ENCODE data around the gene PSMD14.
"Not testable (repeated sequence)": the region's sequence is repeated elsewhere in the genome, so short reads cannot be mapped to it uniquely, and the experiment has no call there.

Gene PSMD14

DNA sequence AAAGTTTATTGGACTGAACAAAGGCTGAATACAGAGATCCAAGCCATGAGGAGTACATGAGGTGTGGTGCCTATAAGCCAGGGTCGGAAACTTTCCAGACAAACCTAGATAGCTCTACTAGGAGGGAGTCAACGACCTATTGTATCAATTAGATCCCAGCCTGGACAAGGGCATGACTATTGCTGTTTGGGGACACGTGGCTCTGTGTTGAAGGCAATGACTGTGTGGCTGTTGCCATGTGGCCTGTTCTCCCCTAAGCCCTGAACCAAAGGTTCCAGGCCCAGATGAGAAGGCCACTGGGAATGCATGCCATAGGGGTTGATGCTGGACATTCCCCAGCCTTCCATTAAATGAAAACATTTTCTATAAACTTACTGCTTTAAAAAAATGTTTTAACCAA is 31.3 kb downstream of the PSMD14 start:
- DNase-seq: not testable (repeated sequence)

DNA sequence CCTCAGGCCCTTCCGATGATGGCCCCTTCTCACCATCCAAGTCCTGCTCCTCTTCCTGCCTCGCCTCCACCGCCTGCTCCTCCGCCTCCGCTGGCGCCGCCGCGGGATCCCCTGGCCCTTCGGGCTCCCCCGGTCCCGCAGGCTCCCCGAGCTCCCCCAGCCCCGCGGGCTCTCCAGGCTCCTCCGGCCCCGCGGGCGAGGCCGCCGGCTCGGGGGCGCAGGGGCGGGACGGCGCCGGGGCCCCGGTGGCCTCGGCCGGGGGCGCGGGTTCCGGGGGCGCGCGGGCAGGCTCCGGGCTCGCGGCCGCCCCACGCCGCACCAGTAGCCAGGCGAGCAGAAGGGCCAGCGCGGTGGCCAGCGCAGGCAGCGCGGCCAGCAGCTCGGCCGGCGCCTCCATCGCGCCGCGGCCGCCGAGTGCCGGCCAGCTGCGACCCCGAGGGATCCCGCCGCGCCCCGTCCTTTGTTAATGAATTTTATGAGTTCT is 32.7 kb downstream of the PSMD14 start:
- not testable (repeated sequence) for DNase-seq

DNA sequence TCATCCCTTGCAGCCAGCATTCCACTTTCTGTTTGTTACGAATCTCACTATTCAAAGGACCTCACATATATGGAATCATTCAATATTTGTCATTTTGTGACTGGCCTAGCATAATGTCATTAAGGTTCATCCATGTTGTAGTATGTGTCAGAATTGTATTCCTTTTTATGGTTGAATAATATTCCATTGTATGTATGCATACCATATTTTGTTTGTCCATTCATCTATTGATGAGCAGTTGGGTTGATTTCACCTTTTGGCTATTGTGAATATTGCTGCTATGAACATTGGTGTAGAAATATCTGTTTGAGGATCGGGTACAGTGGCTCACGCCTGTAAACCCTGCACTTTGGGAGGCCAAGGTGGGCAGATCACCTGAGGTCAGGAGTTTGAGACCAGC is 35.0 kb downstream of the PSMD14 start:
- no peak for DNase-seq

DNA sequence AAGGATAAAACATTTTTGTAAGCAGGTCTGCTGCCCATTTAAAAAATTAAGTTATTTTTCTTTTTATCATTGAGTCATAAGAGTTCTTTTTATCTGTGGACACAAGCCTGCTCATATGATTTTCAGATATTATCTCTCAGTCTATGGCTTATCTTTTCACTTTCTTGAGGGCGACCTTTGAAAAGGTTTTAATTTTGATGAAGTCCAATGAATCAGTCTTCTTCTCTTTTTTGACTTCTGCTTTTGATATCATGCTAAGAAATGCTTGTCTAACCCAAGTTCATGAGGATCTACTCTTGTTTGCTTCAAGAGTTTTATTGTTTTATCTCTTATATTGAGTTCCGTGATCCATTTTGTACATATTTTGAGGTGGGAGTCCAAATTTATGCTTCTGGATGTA is 36.5 kb downstream of the PSMD14 start:
- no peak for DNase-seq

DNA sequence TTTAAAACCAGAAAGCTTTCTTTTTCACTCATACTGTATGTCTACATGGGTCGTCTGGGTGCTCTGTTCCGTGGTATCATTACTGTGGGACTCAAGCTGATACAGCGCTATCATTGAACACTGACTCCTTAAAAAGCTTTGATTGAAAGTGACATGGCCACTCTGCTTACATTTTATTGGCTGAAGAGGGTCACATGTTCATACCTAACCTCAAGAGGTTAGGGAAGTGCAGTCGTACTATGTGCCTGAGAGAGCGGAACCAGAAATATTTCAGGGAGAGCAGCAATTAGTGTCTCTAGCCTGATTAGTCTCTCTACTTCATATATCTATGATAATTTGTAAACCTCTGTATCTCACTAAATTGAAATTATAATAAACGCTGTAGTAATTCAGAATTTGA is 43.5 kb downstream of the PSMD14 start:
- no peak for DNase-seq

DNA sequence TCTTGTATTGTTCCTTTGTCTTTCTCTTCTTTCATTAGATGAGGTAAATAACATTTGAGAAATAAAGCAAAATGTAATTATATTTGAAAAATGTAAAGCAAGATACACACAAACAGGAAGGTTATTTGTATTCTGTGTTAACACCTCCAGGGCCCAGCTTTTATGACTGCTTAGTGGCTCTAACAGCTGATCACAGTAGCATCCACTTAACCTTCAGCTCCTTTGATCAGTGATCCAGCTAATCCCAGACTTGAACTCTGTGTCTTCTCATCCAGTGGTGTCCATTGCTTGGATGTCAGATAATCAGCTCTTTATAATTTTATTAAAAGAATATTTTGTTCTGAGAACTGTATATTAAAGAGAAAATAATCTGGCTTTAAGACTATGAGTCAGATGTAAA is 44.5 kb downstream of the PSMD14 start:
- no peak for DNase-seq

DNA sequence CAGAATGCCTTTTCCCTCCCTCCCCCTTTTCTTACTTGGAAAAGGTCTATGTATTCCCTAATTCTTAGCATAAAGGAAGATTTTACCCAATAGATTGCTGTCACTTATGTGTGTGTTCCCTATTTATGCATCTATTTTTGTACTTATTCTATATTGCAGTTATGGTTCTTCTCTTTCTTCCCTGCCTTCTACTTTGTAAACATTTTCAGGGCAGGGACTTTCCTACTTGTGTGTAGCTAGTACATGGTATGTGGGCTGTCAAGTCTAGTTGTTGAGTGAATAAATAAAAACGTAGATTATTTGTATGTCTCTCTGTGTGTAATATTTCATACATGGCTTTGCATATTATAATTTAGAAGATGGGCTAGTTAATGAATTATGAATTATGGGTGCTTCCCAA is 45.3 kb downstream of the PSMD14 start:
- no peak for DNase-seq

DNA sequence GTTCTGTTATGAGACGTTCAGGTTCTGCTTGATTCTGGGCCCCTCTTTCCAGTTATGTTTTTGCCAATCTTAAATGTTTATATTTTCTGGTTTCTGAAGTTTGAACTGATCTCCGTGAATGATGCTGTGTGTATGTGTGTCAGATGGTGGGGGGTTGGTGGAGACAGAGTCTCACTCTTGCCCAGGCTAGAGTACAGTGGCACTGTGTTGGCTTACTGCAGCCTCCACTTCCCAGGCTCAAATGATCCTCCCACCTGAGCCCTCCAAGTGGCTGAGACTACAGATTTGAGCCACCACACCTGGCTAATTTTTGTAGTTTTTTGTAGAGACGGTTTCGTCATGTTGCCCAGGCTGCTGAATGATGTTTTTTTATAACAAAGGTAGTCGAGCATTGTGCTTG is 45.9 kb downstream of the PSMD14 start:
- no peak for DNase-seq

DNA sequence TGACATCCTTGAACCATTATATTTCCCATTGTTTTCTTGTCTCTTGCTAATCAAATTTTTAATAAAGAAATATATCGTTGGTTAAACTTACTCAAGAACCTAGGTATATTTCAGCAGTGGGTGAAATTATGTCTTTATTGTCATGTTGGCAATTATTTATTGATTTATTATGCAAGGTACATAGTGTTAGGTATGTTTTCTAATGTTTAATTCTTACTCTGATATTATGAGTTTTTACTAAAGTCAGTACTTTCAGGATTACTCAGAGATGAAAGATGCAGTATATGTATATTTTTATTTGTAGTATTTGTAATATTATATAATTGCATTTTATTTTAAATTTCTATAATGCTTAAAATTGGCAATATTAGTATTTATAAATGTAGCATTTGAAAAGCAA is 46.9 kb downstream of the PSMD14 start:
- DNase-seq: no peak

DNA sequence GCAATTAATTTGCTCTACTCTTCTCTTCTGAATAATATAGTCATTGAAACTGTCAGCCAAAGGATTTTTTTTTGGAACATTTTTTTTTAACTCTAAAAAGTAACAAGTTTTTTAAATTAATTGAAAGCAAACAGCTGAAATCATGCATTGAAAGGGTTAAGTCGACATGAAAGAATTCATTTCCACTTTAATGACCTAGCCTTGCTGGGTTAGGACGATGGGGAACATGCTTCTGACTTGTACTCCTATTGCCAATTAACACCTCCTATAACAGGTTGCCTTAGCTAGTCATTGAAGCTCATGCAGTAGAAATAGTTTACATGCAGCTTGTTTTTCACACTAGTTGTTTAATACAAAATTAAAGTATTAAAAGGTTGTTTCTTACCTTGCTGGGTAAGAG is 47.8 kb downstream of the PSMD14 start:
- no peak for DNase-seq

DNA sequence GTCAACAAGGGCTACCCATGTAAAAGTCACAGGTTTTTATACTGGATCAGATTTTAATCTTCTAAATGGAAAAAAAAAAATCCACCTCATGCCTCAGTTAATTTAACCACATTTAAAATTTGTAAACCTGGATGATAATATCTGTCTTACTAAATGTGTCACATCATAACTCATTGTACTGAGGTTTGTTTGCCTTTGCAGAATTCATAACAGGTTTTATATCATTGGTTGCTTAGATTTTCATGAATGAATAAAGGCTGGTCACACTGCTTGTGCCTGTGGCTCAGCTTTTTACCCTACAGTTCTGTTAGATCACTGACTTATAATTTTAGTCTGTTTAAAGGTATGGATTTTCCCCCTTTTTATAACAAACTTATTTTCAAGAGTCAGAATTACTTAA is 48.9 kb downstream of the PSMD14 start:
- no peak for DNase-seq

DNA sequence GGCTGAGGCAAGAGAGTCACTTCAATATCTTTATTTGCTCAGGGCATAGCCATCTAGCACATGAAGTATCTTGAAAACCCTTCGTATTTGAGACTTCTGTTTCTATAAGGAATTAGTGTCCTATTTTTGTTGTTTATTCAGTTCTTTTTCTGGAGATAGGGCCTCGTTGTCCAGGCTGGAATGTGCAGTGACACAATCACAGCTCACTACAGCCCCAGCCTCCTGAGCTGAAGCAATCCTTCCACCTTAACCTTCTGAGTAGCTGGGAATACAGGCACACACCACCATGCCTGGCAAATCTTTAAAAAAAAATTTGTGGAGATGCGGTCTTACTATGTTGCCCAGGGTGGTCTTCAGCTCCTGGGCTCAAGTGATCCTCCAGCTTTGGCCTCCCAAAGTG is 50.6 kb downstream of the PSMD14 start:
- no peak for DNase-seq

DNA sequence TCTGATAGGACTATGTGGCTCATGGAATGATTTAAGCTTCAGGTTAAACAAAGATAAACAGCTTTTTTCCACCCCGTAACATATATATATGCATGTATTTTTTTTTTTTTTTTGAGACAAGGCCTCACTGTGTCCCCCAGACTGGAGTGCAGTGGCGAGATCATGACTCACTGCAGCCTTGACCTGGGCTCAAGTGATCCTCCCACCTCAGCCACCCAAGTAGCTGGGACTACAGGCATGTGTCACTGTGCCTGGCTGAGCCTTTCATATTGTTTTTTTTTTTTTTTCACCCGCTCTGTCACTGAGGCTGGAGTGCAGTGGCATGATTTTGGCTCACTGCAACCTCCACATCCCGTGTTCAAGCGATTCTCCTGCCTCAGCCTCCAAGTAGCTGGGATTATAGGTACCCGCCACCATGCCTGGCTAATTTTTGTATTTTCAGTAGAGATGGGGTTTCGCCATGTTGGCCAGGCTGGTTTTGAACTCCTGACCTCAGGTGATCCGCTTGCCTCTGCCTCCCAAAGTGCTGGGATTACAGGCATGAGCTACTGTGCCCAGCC is 52.0 kb downstream of the PSMD14 start:
- DNase-seq: not testable (repeated sequence)

DNA sequence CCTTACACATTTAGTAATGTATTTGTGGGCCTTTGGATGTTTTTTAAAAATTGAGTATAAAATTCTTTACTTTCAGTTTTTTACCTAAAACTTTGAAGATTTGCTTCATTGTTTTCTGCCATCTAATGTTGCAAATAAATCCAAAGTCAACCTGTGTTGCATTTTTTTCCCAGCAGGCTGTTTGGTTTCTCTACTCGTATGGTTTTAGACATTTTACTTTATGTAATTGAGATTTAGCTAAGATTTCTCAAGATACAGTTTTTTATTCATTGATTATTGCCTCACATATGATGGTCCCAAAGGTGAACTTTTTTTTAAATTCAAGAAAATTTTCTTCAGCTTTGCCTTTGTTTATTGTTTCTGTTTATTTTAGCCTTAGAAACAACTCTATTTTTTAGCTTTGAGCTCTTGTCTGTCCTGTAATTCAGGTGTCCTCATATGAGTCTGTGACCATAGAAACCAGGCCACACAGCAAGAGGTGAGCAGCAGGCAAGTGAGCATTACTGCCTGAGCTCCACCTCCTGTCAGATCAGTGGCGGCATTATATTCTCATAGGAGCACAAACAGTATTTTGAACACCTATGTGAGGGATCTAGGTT is 54.4 kb downstream of the PSMD14 start:
- no peak for DNase-seq

DNA sequence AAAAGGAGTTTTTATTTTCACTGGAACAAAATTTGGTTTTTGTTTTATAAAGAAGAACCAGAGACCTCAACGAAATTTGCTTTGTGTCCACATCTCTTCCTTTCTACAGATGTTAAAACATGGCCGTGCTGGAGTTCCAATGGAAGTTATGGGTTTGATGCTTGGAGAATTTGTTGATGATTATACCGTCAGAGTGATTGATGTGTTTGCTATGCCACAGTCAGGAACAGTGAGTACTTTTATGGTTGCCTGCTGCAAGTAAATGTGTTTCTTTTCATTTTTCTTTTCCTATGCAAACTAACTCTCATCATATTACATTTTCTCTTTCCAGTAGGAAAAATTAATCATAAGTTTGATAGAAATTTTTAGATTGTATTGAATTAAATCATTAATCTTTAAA is 59.5 kb downstream of the PSMD14 start:
- DNase-seq: no peak

DNA sequence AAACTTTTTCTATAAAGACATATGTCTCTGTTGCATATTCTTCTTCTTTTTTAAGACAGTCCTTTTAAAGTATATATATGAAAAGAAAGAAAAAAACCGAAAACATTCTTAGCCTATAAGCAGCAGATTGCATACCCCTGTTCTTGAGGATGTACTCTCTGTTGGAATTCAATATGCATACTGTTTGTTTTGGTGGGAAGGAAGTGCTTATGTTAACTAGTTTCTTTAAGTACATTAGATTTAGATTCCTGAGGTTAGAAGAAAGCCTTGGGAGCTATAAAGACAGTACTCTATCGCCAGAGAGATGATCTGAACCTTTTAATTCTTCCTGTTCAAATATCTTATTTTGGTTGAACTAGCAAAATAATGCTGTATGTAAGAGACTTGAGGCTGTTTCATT is 61.1 kb downstream of the PSMD14 start:
- DNase-seq: no peak

DNA sequence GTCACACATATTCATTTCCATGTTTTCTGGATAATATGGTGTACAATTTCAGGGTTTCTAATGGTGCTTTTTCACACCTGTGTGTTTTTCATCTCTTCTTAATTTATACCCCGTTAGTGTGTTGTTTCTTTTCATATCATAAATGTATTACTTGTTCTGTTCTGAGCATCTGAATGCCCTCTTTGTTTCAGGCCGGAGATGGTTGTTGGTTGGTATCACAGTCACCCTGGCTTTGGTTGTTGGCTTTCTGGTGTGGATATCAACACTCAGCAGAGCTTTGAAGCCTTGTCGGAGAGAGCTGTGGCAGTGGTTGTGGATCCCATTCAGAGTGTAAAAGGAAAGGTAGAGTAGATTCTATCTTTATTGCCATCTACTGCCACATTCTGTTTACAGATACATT is 62.8 kb downstream of the PSMD14 start:
- DNase-seq: no peak

DNA sequence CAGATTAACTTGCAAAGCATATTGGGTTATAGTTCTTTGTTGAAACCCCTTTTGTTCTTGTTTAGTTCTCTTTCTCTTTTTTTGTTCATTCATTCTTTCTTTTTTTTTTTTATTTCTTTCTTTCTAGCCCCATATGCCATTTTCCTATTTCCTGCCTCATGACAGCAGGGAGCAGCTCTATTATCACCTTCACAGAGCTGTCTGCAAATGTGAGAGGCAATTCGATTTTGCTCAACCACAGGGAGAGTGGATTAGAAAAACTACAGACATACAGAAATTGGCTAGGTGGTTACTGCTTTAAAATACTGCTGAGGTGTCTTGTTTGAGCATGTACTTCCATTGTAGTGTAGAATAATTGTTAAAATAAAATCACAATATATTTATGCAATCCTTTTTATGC is 63.6 kb downstream of the PSMD14 start:
- no peak for DNase-seq

DNA sequence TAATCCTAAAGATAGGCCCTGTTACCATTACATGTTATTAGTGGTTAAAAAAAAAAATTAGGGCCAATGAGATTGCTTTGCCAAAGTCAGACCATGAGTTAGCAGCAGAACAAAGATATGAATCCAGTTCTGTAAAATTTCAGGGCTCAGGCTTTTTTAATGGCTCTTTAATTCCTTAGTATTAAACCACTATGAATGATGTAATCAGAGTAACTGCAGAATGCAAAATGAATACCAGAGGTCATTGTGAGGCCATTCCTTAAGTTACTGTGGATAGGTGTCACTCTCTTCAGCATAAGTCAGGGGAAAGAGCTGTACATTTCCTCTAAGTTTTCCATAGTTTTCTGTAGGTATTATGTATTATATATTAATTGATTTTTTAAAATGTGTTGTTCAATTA is 65.7 kb downstream of the PSMD14 start:
- no peak for DNase-seq

DNA sequence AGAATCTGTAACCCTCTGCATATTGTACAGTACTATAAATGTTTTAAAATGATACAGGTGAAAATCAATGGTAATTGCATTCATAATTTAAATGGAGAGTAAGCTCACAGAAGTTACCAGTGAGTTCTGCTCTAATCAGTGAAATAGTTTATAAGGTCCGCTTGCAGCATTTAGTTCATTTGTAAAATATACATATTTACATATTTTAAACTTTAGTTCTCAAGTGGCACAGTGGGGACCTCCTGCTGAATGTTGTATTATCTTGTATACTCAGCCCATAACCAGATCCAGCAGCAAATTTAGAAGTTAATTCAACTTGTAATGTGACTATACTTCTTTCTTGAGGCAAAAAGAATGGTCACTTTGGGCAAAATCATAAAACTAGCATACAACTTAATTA is 66.2 kb downstream of the PSMD14 start:
- no peak for DNase-seq

DNA sequence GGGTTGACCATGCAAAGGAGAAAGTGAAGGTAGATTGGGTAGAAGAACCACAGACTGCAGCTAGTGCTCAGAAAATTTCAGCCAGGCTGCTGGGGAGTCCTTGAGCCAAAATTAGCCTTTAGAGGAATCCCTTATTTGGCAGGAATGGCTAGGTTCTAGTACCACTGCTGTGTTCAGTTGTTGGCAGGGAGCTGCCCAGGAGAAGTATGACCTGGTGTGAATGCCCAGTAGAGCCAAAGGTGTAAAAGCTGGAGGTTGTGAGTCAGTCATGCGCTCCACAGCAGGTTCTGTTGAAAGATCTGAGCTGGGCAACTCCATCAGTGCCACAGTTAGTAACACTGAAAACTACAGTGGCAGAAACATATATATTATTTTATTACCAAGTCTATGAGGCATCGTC is 71.5 kb downstream of the PSMD14 start:
- no peak for DNase-seq

DNA sequence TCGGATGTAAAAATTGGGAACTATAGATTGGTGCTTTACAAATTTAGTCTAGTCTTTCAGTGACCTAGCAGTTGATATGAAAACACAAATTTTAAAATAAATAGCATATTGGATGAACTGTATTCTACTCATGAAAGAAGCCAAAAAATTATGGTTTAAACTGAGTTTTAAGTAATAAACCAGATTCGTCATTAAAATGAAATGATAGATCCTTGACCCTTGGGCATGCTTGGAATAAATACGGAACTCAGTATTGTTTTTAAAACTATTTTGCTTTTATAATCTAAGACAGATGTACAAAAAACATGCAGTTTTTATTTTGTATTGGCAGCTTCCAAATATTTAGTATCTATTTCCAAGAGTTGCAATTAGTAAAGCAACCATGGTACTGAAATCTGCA is 73.3 kb downstream of the PSMD14 start:
- DNase-seq: no peak

DNA sequence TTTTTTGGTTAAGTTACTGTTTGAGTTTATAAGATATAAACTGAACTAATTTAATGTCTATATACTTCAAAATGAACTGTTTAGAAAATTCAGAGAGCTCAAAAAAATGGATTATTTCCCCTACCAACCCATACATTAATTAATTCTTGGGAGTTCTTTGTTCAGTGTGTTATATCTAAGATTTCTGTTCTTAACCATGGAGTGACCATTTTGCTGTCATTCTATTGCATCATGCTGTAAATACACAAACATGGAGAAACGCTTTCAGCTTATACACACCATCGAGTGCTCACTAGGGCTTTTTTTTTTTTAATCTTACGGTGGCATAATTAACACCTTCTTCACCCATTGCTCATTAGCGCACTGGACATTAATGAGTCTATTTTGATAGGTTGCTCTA is 74.5 kb downstream of the PSMD14 start:
- DNase-seq: no peak

DNA sequence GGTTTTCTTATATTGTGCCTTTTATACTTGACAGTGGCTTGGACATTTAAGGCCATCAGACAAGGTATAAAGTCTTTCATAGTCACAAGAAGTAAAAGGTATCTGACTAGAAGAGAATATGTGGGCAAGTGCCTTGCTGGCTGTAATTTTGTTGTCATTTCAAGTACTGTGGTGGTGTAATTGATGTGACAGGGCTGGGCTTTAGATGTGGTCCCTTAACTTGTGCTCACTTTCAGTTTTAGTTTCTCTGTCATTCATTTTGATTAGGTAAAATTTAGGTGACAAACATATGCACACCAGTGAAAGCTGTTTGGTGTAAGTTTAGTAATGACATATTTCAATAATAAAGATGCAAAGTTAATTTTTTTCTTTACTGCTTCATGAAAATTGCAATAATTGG is 76.6 kb downstream of the PSMD14 start:
- DNase-seq: no peak

DNA sequence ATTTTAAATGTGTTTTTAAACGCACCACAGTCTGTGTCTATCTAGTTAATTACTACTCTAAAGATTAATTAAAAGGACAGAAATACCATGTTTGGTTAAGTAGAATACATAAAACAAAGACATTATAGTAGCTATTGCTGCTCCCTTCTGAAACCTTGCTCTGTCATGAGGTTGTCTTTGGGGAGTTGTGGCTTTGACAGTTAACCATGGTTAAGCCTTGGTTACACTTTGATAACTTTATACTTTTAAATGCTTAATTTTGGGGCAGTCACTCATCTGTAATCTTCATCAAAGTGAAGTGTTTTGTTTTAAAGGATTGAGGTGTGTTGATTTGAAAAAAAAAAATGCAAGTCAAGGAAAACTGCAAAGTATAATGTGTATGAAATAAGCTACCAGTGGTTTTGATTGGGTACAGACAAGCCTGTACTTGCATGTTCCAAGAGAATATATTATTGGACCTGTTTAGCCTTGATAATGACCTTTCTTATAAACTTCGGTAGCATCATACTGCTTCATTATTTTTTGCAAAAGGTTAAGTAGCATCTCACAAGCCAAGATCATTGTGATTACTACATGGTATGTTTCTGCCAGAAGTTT is 78.1 kb downstream of the PSMD14 start:
- no peak for DNase-seq

Measured in stimulated activated CD8-positive, alpha-beta memory T cell treated with anti-CD3 and anti-CD28 coated beads, Interleukin-4, amount 100 ng/mL, for 48 hours (primary cell).